ENCODE measurements around the gene TJP2.

The TJP2 gene

GRCh38 chr9:69136779-69137178 lies 37.3 kb upstream of the TJP2 start:
- H3K4me3 ChIP-seq (ENCODE audit: low read depth, low read length) = no peak overlapping the region
- DNase-seq (ENCODE audit: low read depth) = no peak
- TF ChIP-seq CTCF (IDR thresholded peaks at IDR 0.05; ENCODE audit: insufficient read depth, low read depth, low read length, missing control alignments) = no peak

- TF ChIP-seq CTCF (IDR thresholded peaks at IDR 0.05; ENCODE audit: insufficient read depth, low read depth, low read length, missing control alignments) = no peak
- H3K4me3 ChIP-seq (ENCODE audit: low read depth, low read length) = no peak overlapping the region
- no peak for DNase-seq (ENCODE audit: low read depth)
These were observed 36.8 kb upstream of the TJP2 start for GRCh38 chr9:69137311-69137710.

GRCh38 chr9:69139596-69139995 lies 34.5 kb upstream of the TJP2 start:
- no peak overlapping the region for H3K4me3 ChIP-seq (ENCODE audit: low read depth, low read length)
- DNase-seq (ENCODE audit: low read depth) = no peak
- TF ChIP-seq CTCF (IDR thresholded peaks at IDR 0.05; ENCODE audit: insufficient read depth, low read depth, low read length, missing control alignments) = no peak

GRCh38 chr9:69140123-69140735 lies 33.8 kb upstream of the TJP2 start:
- TF ChIP-seq CTCF (IDR thresholded peaks at IDR 0.05; ENCODE audit: insufficient read depth, low read depth, low read length, missing control alignments) = no peak
- no peak for DNase-seq (ENCODE audit: low read depth)
- H3K4me3 ChIP-seq (ENCODE audit: low read depth, low read length) = no peak overlapping the region

GRCh38 chr9:69141851-69142250 lies 32.2 kb upstream of the TJP2 start:
- no peak for DNase-seq (ENCODE audit: low read depth)
- no peak overlapping the region for H3K4me3 ChIP-seq (ENCODE audit: low read depth, low read length)
- no peak for TF ChIP-seq CTCF (IDR thresholded peaks at IDR 0.05; ENCODE audit: insufficient read depth, low read depth, low read length, missing control alignments)

- no peak overlapping the region for H3K4me3 ChIP-seq (ENCODE audit: low read depth, low read length)
- no peak for DNase-seq (ENCODE audit: low read depth)
- no peak for TF ChIP-seq CTCF (IDR thresholded peaks at IDR 0.05; ENCODE audit: insufficient read depth, low read depth, low read length, missing control alignments)
These were observed 30.8 kb upstream of the TJP2 start for GRCh38 chr9:69143291-69143690.

- no peak for TF ChIP-seq CTCF (IDR thresholded peaks at IDR 0.05; ENCODE audit: insufficient read depth, low read depth, low read length, missing control alignments)
- DNase-seq (ENCODE audit: low read depth) = no peak
- H3K4me3 ChIP-seq (ENCODE audit: low read depth, low read length) = no peak overlapping the region
These were observed 28.8 kb upstream of the TJP2 start for GRCh38 chr9:69145144-69145715.
